HEK293 (cell line): ENCODE measurements around the gene IL11.

Experiments
- CTCF ChIA-PET: fragments of 350-600 bp; formaldehyde crosslinking; extraction: SDS; loops from one replicate; lab custom pipeline; 2021; ENCODE audit warnings: antibody characterized with exemption; lab: Yijun Ruan, JAX
- POLR2A ChIA-PET: fragments of 300-600 bp; formaldehyde crosslinking; extraction: SDS; loops from one replicate; lab custom pipeline; 2020; ENCODE audit warnings: antibody characterized with exemption, inconsistent platforms; lab: Yijun Ruan, JAX
- H3K27ac ChIP-seq: fragments of 200-500 bp; sonication (Bioruptor generic); 2 replicates; pipeline ENCODE4 v1.5.1; 2014; ENCODE audit warnings: low read depth, low read length, control low read depth, inconsistent platforms; ENCODE audit errors: extremely low read depth
- H3K36me3 ChIP-seq, 2 experiments: fragments of 200-500 bp in 1 of 2; sonication (Bioruptor generic) in 1 of 2; 1 replicate in 1 of 2; 2 replicates in 1 of 2; pipeline ENCODE4 v1.5.1; 2014 to 2017; ENCODE audit warnings: inconsistent platforms in 2 of 2, low read length in 2 of 2; ENCODE audit not compliant: control insufficient read depth in 2 of 2, insufficient read depth in 1 of 2
- H3K4me1 ChIP-seq: fragments of 200-500 bp; sonication (Bioruptor generic); 2 replicates; pipeline ENCODE4 v1.5.1; 2014; ENCODE audit warnings: mild to moderate bottlenecking, low read length, inconsistent platforms; ENCODE audit not compliant: control insufficient read depth, insufficient read depth
- H3K4me3 ChIP-seq: 2 replicates; pipeline ENCODE4 v1.5.1; 2011; ENCODE audit warnings: low read depth, mild to moderate bottlenecking, control low read depth, low read length, moderate library complexity
- H3K9me3 ChIP-seq: fragments of 200-500 bp; sonication (Bioruptor generic); 2 replicates; pipeline ENCODE4 v1.5.1; 2014; ENCODE audit warnings: low read depth, low read length, inconsistent platforms; ENCODE audit not compliant: control insufficient read depth, insufficient read depth
- GLIS1 ChIP-seq: fragments of 450-650 bp; formaldehyde crosslinking; IDR thresholded peaks from 2 replicates; pipeline ENCODE4 v1.5.1; 2016; ENCODE audit warnings: missing biosample characterization, missing genetic modification characterization
- GLIS2 ChIP-seq: fragments of 450-650 bp; formaldehyde crosslinking; IDR thresholded peaks from 2 replicates; pipeline ENCODE4 v1.5.1; 2016; ENCODE audit warnings: missing biosample characterization, missing genetic modification characterization
- KLF16 ChIP-seq: fragments of 450-650 bp; formaldehyde crosslinking; IDR thresholded peaks from 2 replicates; pipeline ENCODE4 v1.5.1; 2017; ENCODE audit warnings: missing biosample characterization, missing genetic modification characterization
- MEIS1 ChIP-seq: sonication (generic); formaldehyde crosslinking; IDR thresholded peaks from 2 replicates; pipeline ENCODE4 v1.8.1; 2022; ENCODE audit warnings: missing genetic modification reagents, mild to moderate bottlenecking, borderline replicate concordance
- MYNN ChIP-seq: fragments of 450-650 bp; formaldehyde crosslinking; IDR thresholded peaks from 2 replicates; pipeline ENCODE4 v1.5.1; 2016; ENCODE audit warnings: missing biosample characterization, missing genetic modification characterization, borderline replicate concordance
- PRDM10 ChIP-seq: fragments of 450-650 bp; formaldehyde crosslinking; IDR thresholded peaks from 2 replicates; pipeline ENCODE4 v1.5.1; 2016; ENCODE audit warnings: missing biosample characterization, missing genetic modification characterization
- SCRT2 ChIP-seq: fragments of 450-650 bp; formaldehyde crosslinking; IDR thresholded peaks from 2 replicates; pipeline ENCODE4 v1.5.1; 2016; ENCODE audit warnings: missing biosample characterization, missing genetic modification characterization
- SP3 ChIP-seq: fragments of 450-650 bp; formaldehyde crosslinking; IDR thresholded peaks from 2 replicates; pipeline ENCODE4 v1.5.1; 2016; ENCODE audit warnings: missing biosample characterization, missing genetic modification characterization
- ZBTB17 ChIP-seq: fragments of 450-650 bp; formaldehyde crosslinking; IDR thresholded peaks from 2 replicates; pipeline ENCODE4 v1.5.1; 2016; ENCODE audit warnings: missing biosample characterization, missing genetic modification characterization
- ZBTB20 ChIP-seq: fragments of 450-650 bp; formaldehyde crosslinking; IDR thresholded peaks from 2 replicates; pipeline ENCODE4 v1.5.1; 2016; ENCODE audit warnings: missing biosample characterization, missing genetic modification characterization
- ZBTB48 ChIP-seq: fragments of 450-650 bp; formaldehyde crosslinking; IDR thresholded peaks from 2 replicates; pipeline ENCODE4 v1.5.1; 2016; ENCODE audit warnings: missing biosample characterization, missing genetic modification characterization
- ZFHX2 ChIP-seq: fragments of 450-650 bp; formaldehyde crosslinking; conservative IDR thresholded peaks from 2 replicates; pipeline ENCODE4 v1.5.1; 2016; ENCODE audit warnings: missing biosample characterization, missing genetic modification characterization
- ZNF112 ChIP-seq: fragments of 450-650 bp; formaldehyde crosslinking; IDR thresholded peaks from 2 replicates; pipeline ENCODE4 v1.5.0; 2017; ENCODE audit warnings: missing biosample characterization, missing genetic modification characterization
- ZNF174 ChIP-seq: fragments of 450-650 bp; formaldehyde crosslinking; IDR thresholded peaks from 2 replicates; pipeline ENCODE4 v1.5.0; 2017; ENCODE audit warnings: missing biosample characterization, mild to moderate bottlenecking, missing genetic modification characterization
- ZNF26 ChIP-seq: fragments of 450-650 bp; formaldehyde crosslinking; IDR thresholded peaks from 2 replicates; pipeline ENCODE4 v1.5.1; 2016; ENCODE audit warnings: missing biosample characterization, missing genetic modification characterization
- ZNF350 ChIP-seq: fragments of 450-650 bp; formaldehyde crosslinking; IDR thresholded peaks from 2 replicates; pipeline ENCODE4 v1.5.0; 2017; ENCODE audit warnings: missing biosample characterization, mild to moderate bottlenecking, missing genetic modification characterization
- ZNF37A ChIP-seq: fragments of 450-650 bp; IDR thresholded peaks from 2 replicates; pipeline ENCODE4 v1.5.1; 2018; ENCODE audit warnings: missing biosample characterization, missing genetic modification characterization
- ZNF398 ChIP-seq: fragments of 450-650 bp; formaldehyde crosslinking; IDR thresholded peaks from 2 replicates; pipeline ENCODE4 v1.5.1; 2017; ENCODE audit warnings: missing biosample characterization, missing genetic modification characterization
- ZNF513 ChIP-seq: fragments of 450-650 bp; IDR thresholded peaks from 2 replicates; pipeline ENCODE4 v1.5.1; 2018; ENCODE audit warnings: missing biosample characterization, missing genetic modification characterization
- ZNF530 ChIP-seq: fragments of 450-650 bp; formaldehyde crosslinking; IDR thresholded peaks from 2 replicates; pipeline ENCODE4 v1.5.1; 2016; ENCODE audit warnings: low read depth, missing biosample characterization, missing genetic modification characterization
- ZNF560 ChIP-seq: fragments of 450-650 bp; formaldehyde crosslinking; IDR thresholded peaks from 2 replicates; pipeline ENCODE4 v1.5.1; 2017; ENCODE audit warnings: missing biosample characterization, missing genetic modification characterization, borderline replicate concordance
- ZNF658 ChIP-seq: fragments of 450-650 bp; formaldehyde crosslinking; IDR thresholded peaks from 2 replicates; pipeline ENCODE4; 2016; ENCODE audit warnings: missing biosample characterization, missing genetic modification characterization
- ZNF660 ChIP-seq: fragments of 450-650 bp; IDR thresholded peaks from 2 replicates; pipeline ENCODE4 v1.5.1; 2018; ENCODE audit warnings: missing biosample characterization, mild to moderate bottlenecking, missing genetic modification characterization
- ZNF704 ChIP-seq: fragments of 450-650 bp; formaldehyde crosslinking; IDR thresholded peaks from 2 replicates; pipeline ENCODE4 v1.5.1; 2016; ENCODE audit warnings: missing biosample characterization, missing genetic modification characterization
- ZNF785 ChIP-seq: fragments of 450-650 bp; formaldehyde crosslinking; IDR thresholded peaks from 2 replicates; pipeline ENCODE4 v1.5.1; 2016; ENCODE audit warnings: missing biosample characterization, missing genetic modification characterization

Gene IL11

GRCh38 chr19:55385724-55386492 lies 15.6 kb upstream of the IL11 start, which contains the start of gene RPL28 (continued):
- TF ChIP-seq ZNF112 (tag by site-specific recombination) (no peak), ZNF350 (tag by site-specific recombination) (no peak), KLF16 (tag by site-specific recombination) (peak; percentile 86)

- Histone ChIP-seq H3K9me3 (no peaks in the 10 kb centered on the region), H3K27ac (peak overlapping the region; percentile 84), H3K4me1 (peaks cover 24% of the 10 kb centered on the region), H3K4me3 (peak overlapping the region; percentile 66), H3K36me3 (peaks cover 8 to 39% of the 10 kb centered on the region in 2 experiments)
- POLR2A ChIA-PET, result interaction anchor here (0.6 to 7.3 kb wide), 10 partner anchors 15 to 305 kb away, joined by 3 to 78 read pairs (median 4); partner anchors contain the start of genes FIZ1, ISOC2, KMT5C and UBE2S
- CTCF ChIA-PET, result interaction anchor here (0.5 to 3.2 kb wide), 7 partner anchors 80 to 372 kb away, joined by 3 to 23 read pairs (median 3); no protein-coding TSS in a partner anchor
- TF ChIP-seq ZNF785 (tag by site-specific recombination), result no peak
- no peak for TF ChIP-seq ZNF560 (tag by site-specific recombination)
- TF ChIP-seq SCRT2, result peak; percentile 45; the same call in 1 of the 2 replicates
- TF ChIP-seq ZNF658 (tag by site-specific recombination), result no peak
- no peak for TF ChIP-seq ZNF398 (tag by site-specific recombination)
- 0 out of 2 replicates have a peak, but pooled peaks have one; percentile 27 for TF ChIP-seq ZBTB20 (tag by site-specific recombination)
- TF ChIP-seq GLIS2 (tag by site-specific recombination), result peak; percentile 40; the same call in 1 of the 2 replicates
- TF ChIP-seq ZFHX2 (tag by site-specific recombination), result peak; percentile 35
- 0 out of 2 replicates have a peak, but pooled peaks have one; percentile 25 for TF ChIP-seq ZBTB48 (tag by site-specific recombination)
- TF ChIP-seq ZNF530 (tag by site-specific recombination), result no peak
- no peak for TF ChIP-seq ZNF513 (tag by site-specific recombination)
- TF ChIP-seq ZNF37A (tag by site-specific recombination), result no peak
- no peak for TF ChIP-seq SP3 (tag by site-specific recombination)
- TF ChIP-seq ZNF660 (tag by site-specific recombination), result no peak
- TF ChIP-seq PRDM10, result no peak
- TF ChIP-seq ZNF26 (tag by site-specific recombination), result no peak
- no peak for TF ChIP-seq MEIS1 (CRISPR knock-in tag)
- peak; percentile 75 for TF ChIP-seq ZBTB17 (tag by site-specific recombination)
- no peak for TF ChIP-seq ZNF704 (tag by site-specific recombination)
- TF ChIP-seq ZNF174 (tag by site-specific recombination), result no peak
- peak; percentile 98 for TF ChIP-seq GLIS1
- TF ChIP-seq MYNN (tag by site-specific recombination), result no peak
These were observed 14.9 kb upstream of the IL11 start for GRCh38 chr19:55384920-55385723.
